Measurements from ENCODE around the gene FILIP1L.

DNA sequence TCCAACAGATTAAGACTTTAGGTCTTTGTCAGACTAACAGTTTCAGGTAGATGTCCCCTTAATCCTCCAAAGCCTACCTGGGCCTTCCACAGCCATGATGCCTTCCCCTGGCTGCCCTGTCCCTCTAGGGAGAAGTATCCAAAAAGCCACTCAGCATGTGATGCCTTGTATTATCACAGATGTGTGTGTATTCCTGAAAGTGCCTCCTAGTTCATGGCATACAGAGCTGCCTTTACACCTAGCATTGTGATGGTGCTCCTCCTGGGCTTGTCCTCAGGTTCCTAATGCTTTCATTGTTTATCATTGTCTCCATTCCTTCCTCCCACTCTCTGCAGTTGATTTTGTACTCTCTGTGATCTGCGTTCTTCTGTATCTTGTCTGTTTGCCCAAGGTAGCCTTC lies 253.1 kb downstream of the FILIP1L start:
- TF ChIP-seq EZH2 (IDR thresholded peaks at IDR 0.05; ENCODE audit: borderline replicate concordance, insufficient read depth, low read depth, low read length, poor library complexity, severe bottlenecking) = no peak
- TF ChIP-seq, protein P1, sequence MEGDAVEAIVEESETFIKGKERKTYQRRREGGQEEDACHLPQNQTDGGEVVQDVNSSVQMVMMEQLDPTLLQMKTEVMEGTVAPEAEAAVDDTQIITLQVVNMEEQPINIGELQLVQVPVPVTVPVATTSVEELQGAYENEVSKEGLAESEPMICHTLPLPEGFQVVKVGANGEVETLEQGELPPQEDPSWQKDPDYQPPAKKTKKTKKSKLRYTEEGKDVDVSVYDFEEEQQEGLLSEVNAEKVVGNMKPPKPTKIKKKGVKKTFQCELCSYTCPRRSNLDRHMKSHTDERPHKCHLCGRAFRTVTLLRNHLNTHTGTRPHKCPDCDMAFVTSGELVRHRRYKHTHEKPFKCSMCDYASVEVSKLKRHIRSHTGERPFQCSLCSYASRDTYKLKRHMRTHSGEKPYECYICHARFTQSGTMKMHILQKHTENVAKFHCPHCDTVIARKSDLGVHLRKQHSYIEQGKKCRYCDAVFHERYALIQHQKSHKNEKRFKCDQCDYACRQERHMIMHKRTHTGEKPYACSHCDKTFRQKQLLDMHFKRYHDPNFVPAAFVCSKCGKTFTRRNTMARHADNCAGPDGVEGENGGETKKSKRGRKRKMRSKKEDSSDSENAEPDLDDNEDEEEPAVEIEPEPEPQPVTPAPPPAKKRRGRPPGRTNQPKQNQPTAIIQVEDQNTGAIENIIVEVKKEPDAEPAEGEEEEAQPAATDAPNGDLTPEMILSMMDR (IDR thresholded peaks at IDR 0.05) = no peak

All from B cell (primary cell).